H1 (cell line): ENCODE data around the gene KIF5C. TPM values are rescaled to one million over a fixed set of nuclear protein-coding genes. Genes with fewer than 3 reads are reported as not detected.

Experiments used
- CTCF ChIA-PET: fragments of 300-600 bp; sonication (Branson Sonifier 250); formaldehyde crosslinking; loops from one replicate; lab custom pipeline; 2021; ENCODE audit not compliant: partially characterized antibody; lab: Charles Lee
- POLR2A ChIA-PET: fragments of 300-600 bp; sonication (Branson Sonifier 250); formaldehyde crosslinking; loops from one replicate; lab custom pipeline; 2021; ENCODE audit warnings: inconsistent platforms; ENCODE audit not compliant: partially characterized antibody; lab: Charles Lee
- DNase-seq, 2 experiments: peaks; one replicate each; pipeline versions ENCODE4 v3.0.0 to v3.0.0-alpha.2; 2010 to 2022; ENCODE audit warnings: low spot score in 2 of 2, low read depth in 1 of 2, mixed read lengths in 1 of 2
- FAIRE-seq: peaks from 2 replicates; lab custom pipeline; 2011; peaks lifted over from hg19 to GRCh38; lab: Jason Lieb, UNC
- H2AFZ ChIP-seq: 2 replicates; pipeline ENCODE4 v1.8.1; 2012; ENCODE audit warnings: low read length, inconsistent platforms
- H2AK5ac ChIP-seq: 2 replicates; pipeline ENCODE4 v1.6.1; 2013; ENCODE audit warnings: low read depth, low read length
- H2BK120ac ChIP-seq: replicated peaks from 2 replicates; pipeline ENCODE3; 2013; ENCODE audit warnings: low read depth, low read length, inconsistent platforms
- H2BK12ac ChIP-seq: 2 replicates; pipeline ENCODE4 v1.6.1; 2013; ENCODE audit warnings: low read depth, low read length
- H2BK15ac ChIP-seq: 2 replicates; pipeline ENCODE4 v1.6.1; 2013; ENCODE audit warnings: low read length
- H2BK20ac ChIP-seq: 2 replicates; pipeline ENCODE4 v1.6.1; 2013; ENCODE audit warnings: low read length
- H2BK5ac ChIP-seq: 2 replicates; pipeline ENCODE4 v1.6.1; 2013; ENCODE audit warnings: low read depth, low read length
- H3K14ac ChIP-seq: 2 replicates; pipeline ENCODE4 v1.6.1; 2013; ENCODE audit warnings: inconsistent platforms; ENCODE audit not compliant: insufficient read length
- H3K18ac ChIP-seq: 2 replicates; pipeline ENCODE4 v1.6.1; 2013; ENCODE audit warnings: low read length; ENCODE audit errors: extremely low read depth
- H3K23ac ChIP-seq: 2 replicates; pipeline ENCODE4 v1.6.1; 2013; ENCODE audit warnings: inconsistent platforms; ENCODE audit not compliant: insufficient read length
- H3K23me2 ChIP-seq: 2 replicates; pipeline ENCODE4 v1.6.1; 2013; ENCODE audit warnings: low read depth, low read length
- H3K27ac ChIP-seq: 2 replicates; pipeline ENCODE4 v1.6.1; 2011; ENCODE audit warnings: low read depth, low read length, inconsistent platforms
- H3K27me3 ChIP-seq, 4 experiments: replicated peaks in 1 of 4; 1 replicate in 1 of 4; 2 replicates in 3 of 4; pipeline versions ENCODE4 v1.6.1 to v1.8.1; 2011 to 2013; ENCODE audit warnings: low read length in 3 of 4, mild to moderate bottlenecking in 3 of 4, inconsistent platforms in 2 of 4, mixed read lengths in 2 of 4, moderate library complexity in 1 of 4; ENCODE audit not compliant: control insufficient read depth in 3 of 4, insufficient read depth in 3 of 4; ENCODE audit errors: extremely low read depth in 1 of 4
- H3K36me3 ChIP-seq, 4 experiments: 2 replicates each; pipeline versions ENCODE4 v1.6.1 to v1.8.1; 2011 to 2013; ENCODE audit warnings: mild to moderate bottlenecking in 4 of 4, low read length in 3 of 4, moderate library complexity in 2 of 4, control low read depth in 1 of 4, inconsistent platforms in 1 of 4; ENCODE audit not compliant: insufficient read depth in 4 of 4, control insufficient read depth in 2 of 4
- H3K4ac ChIP-seq: replicated peaks from 2 replicates; pipeline ENCODE3; 2013; ENCODE audit warnings: low read length, low read depth, mixed read lengths, inconsistent platforms; ENCODE audit not compliant: insufficient read length
- H3K4me1 ChIP-seq, 4 experiments: replicated peaks in 1 of 4; 1 replicate in 1 of 4; 2 replicates in 3 of 4; pipeline versions ENCODE4 v1.6.1 to v1.8.1; 2011 to 2013; ENCODE audit warnings: low read length in 3 of 4, inconsistent platforms in 2 of 4, mixed read lengths in 1 of 4; ENCODE audit not compliant: insufficient read depth in 4 of 4, control insufficient read depth in 3 of 4
- H3K4me2 ChIP-seq, 2 experiments: 2 replicates each; pipeline versions ENCODE4 v1.6.1 to v1.8.1; 2011 to 2013; ENCODE audit warnings: low read depth in 2 of 2, low read length in 2 of 2, control low read depth in 1 of 2, inconsistent platforms in 1 of 2, mild to moderate bottlenecking in 1 of 2; ENCODE audit not compliant: insufficient read depth in 1 of 2
- H3K4me3 ChIP-seq, 4 experiments: fragments of 200-600, 300-600 bp in 1 of 4; sonication (generic), shearing (Covaris generic), sonication (Bioruptor Twin) in 1 of 4; 2 replicates each; pipeline versions ENCODE4 v1.5.1 to v1.8.1; 2011 to 2016; ENCODE audit warnings: low read length in 4 of 4, low read depth in 3 of 4, control low read depth in 2 of 4, inconsistent platforms in 2 of 4, mild to moderate bottlenecking in 2 of 4, mixed read lengths in 1 of 4, moderate library complexity in 1 of 4; ENCODE audit not compliant: insufficient read depth in 2 of 4; ENCODE audit errors: extremely low read depth in 1 of 4
- H3K56ac ChIP-seq: replicated peaks from 2 replicates; pipeline ENCODE3; 2013; ENCODE audit warnings: low read depth, mild to moderate bottlenecking, mixed read lengths, low read length, inconsistent platforms; ENCODE audit not compliant: insufficient read length
- H3K79me1 ChIP-seq: 2 replicates; pipeline ENCODE4 v1.6.1; 2013; ENCODE audit warnings: low read depth, low read length, control low read depth
- H3K79me2 ChIP-seq, 2 experiments: 2 replicates each; pipeline versions ENCODE4 v1.6.1 to v1.8.1; 2012 to 2013; ENCODE audit warnings: low read length in 2 of 2, mild to moderate bottlenecking in 2 of 2, inconsistent platforms in 1 of 2; ENCODE audit not compliant: insufficient read depth in 2 of 2, control insufficient read depth in 1 of 2
- H3K9ac ChIP-seq, 4 experiments: replicated peaks in 1 of 4; 1 replicate in 1 of 4; 2 replicates in 3 of 4; pipeline versions ENCODE4 v1.6.1 to v1.8.1; 2011 to 2013; ENCODE audit warnings: low read depth in 3 of 4, low read length in 3 of 4, control low read depth in 2 of 4, mild to moderate bottlenecking in 2 of 4, moderate library complexity in 2 of 4, inconsistent platforms in 1 of 4; ENCODE audit errors: extremely low read depth in 1 of 4
- H3K9me3 ChIP-seq, 2 experiments: 2 replicates each; pipeline versions ENCODE4 v1.6.1 to v1.8.1; 2012 to 2013; ENCODE audit warnings: mild to moderate bottlenecking in 2 of 2, moderate library complexity in 2 of 2, control low read depth in 1 of 2, inconsistent platforms in 1 of 2, low read depth in 1 of 2, low read length in 1 of 2, mixed read lengths in 1 of 2; ENCODE audit not compliant: insufficient read depth in 2 of 2
- H4K20me1 ChIP-seq, 2 experiments: replicated peaks in 1 of 2; 2 replicates each; pipeline versions ENCODE3 to v1.8.1; 2011 to 2013; ENCODE audit warnings: inconsistent platforms in 2 of 2, low read length in 2 of 2, mild to moderate bottlenecking in 1 of 2; ENCODE audit not compliant: insufficient read depth in 2 of 2, control insufficient read depth in 1 of 2
- H4K5ac ChIP-seq: 2 replicates; pipeline ENCODE4 v1.6.1; 2013; ENCODE audit warnings: low read length, low read depth, mixed read lengths, inconsistent platforms; ENCODE audit not compliant: insufficient read length
- H4K8ac ChIP-seq: 2 replicates; pipeline ENCODE4 v1.8.0; 2013; ENCODE audit warnings: mild to moderate bottlenecking, moderate library complexity, low read length, inconsistent platforms; ENCODE audit not compliant: insufficient read depth; ENCODE audit errors: extremely low read depth
- H4K91ac ChIP-seq: replicated peaks from 2 replicates; pipeline ENCODE3; 2013; ENCODE audit warnings: low read length, mixed read lengths, inconsistent platforms; ENCODE audit not compliant: insufficient read length
- ASH2L ChIP-seq: fragments of 200-600, 300-600 bp; sonication (generic); IDR thresholded peaks from one replicate; pipeline ENCODE4 v1.7.1; 2017; ENCODE audit warnings: low read length
- FOSL1 ChIP-seq: IDR thresholded peaks from 2 replicates; pipeline ENCODE4 v1.6.1; 2011; ENCODE audit warnings: mild to moderate bottlenecking, low read depth, low read length, moderate library complexity; ENCODE audit not compliant: insufficient read depth
- KDM1A ChIP-seq: fragments of 200-600, 300-600 bp; sonication (generic); IDR thresholded peaks from 2 replicates; pipeline ENCODE4 v1.7.1; 2016; ENCODE audit warnings: mild to moderate bottlenecking, low read length, borderline replicate concordance
- POU5F1 ChIP-seq: IDR thresholded peaks from 2 replicates; pipeline ENCODE4 v1.6.1; 2011; ENCODE audit warnings: low read depth, mild to moderate bottlenecking, low read length, moderate library complexity
- SIN3A ChIP-seq, 2 experiments: IDR thresholded peaks in 1 of 2; conservative IDR thresholded peaks in 1 of 2; 2 replicates each; pipeline ENCODE4 v1.6.1; 2011 to 2012; ENCODE audit warnings: low read length in 2 of 2, improper control_type of control experiment in 1 of 2, low read depth in 1 of 2, mild to moderate bottlenecking in 1 of 2
- TCF12 ChIP-seq: IDR thresholded peaks from 2 replicates; pipeline ENCODE4 v1.6.1; 2011; ENCODE audit warnings: low read depth, mild to moderate bottlenecking, low read length
- WGBS, 2 experiments: shearing (Covaris generic) in 1 of 2; methylation state at CpG; one replicate each; pipeline versions ENCODE4 v1.1.6 to v1.1.7; 2013 to 2015; ENCODE audit warnings: low lambda C conversion rate in 2 of 2, mixed read lengths in 2 of 2, inconsistent platforms in 1 of 2, low coverage in 1 of 2, missing lambda C conversion rate in 1 of 2; ENCODE audit not compliant: insufficient replicate concordance in 2 of 2, insufficient coverage in 1 of 2, insufficient read length in 1 of 2; ENCODE audit errors: extremely low coverage in 1 of 2, missing lambda C conversion rate in 1 of 2; 5-methylcytosine and 5-hydroxymethylcytosine counted together
- polyA plus RNA-seq, 7 experiments: library from polyadenylated mRNA; depleted of rRNA in 3 of 7; stranded (reverse) in 5 of 7; unstranded in 2 of 7; fragments of >200 nt in 5 of 7; fragments of 200-250 nt in 2 of 7; gene quantifications; 1 replicate in 5 of 7; 2 replicates in 1 of 7; 4 replicates in 1 of 7; pipeline versions ENCODE4 v1.2.1 to v1.2.3, GENCODE V29; 2011 to 2013; ENCODE audit warnings: missing spikeins in 2 of 7, mixed read lengths in 2 of 7
- total RNA-seq: library from RNA; stranded (reverse); fragmentation: NEBNext Ultra II Directional; extraction: Animal tissue kit (Norgen Biotek cat#: 25700); gene quantifications from 2 replicates; pipeline ENCODE4 v1.2.1, GENCODE V29; 2021
- TF ChIP-seq, protein P1 (sequence below): IDR thresholded peaks from 2 replicates; pipeline ENCODE4 v1.6.1; 2011; ENCODE audit warnings: low read length, improper control_type of control experiment

Gene KIF5C
- total and polyA plus RNA-seq, 2 of the 8 experiments (the other 6 are each of a cell fraction or from before 2014, with no cell fraction given), result 16.3 to 66.4 TPM

DNA sequence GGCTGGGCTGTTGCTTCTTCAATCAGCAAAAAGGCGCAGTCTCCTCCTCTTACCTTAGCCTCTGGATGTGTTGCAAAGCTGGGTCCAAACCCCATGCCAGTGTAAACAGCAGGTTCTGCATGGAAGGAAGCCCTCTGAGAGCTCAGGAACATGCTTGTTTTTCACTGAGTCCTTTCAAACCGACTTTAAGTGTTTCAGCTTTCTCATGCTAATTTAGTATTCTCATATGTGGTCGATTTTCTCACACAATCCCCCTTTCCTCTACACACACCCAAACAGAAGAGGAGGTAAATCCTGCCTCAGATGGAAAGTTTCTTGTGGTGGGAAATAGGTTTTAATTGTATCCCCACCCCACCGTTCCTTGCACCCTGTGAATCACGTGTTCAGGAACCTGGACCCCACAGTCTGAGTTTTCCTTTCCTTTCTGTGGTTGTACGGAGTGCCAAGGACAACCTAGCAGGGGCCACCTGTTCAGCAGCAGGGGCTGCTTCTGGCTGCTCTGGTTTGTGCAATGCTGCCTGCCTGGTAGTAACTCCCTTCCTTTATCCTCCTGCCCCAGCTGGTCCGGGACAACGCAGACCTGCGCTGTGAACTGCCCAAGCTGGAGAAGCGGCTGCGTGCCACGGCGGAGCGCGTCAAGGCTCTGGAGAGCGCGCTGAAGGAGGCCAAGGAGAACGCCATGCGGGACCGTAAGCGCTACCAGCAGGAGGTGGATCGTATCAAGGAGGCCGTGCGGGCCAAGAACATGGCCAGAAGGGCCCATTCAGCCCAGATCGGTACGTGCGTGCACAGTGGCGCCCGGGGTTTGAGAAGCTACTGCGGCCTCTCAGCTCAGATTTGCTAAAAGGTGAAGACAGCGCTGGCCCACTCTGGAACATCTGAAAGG, 134.8 kb downstream of the KIF5C start:
- no peak overlapping the region; the same call in 1 of the 2 replicates for H2BK12ac ChIP-seq
- H2BK15ac ChIP-seq, result no peak overlapping the region
- no peak overlapping the region for H3K14ac ChIP-seq
- no peak overlapping the region for H3K56ac ChIP-seq
- DNase-seq (no peak), FAIRE-seq (no peak)
- H4K5ac ChIP-seq, result no peak overlapping the region
- H3K4ac ChIP-seq, result no peak overlapping the region
- CTCF ChIA-PET, result interaction anchor here (0.6 to 14.6 kb wide), 6 partner anchors 8 to 552 kb away, joined by 3 to 277 read pairs (median 3); partner anchors contain the start of gene LYPD6B
- 0 out of 4 replicates have a peak overlapping the region, but pooled peaks of 1 of the 2 experiments have one; percentile 8 for H3K4me2 ChIP-seq
- H3K27me3 ChIP-seq, result no peaks in the 10 kb centered on the region
- peaks cover 2 to 17% (median 4%) of the 10 kb centered on the region in 4 experiments; a peak in 4 of 7 replicates for H3K4me1 ChIP-seq
- no peaks in the 10 kb centered on the region; the same call in 1 of the 2 replicates for H3K23me2 ChIP-seq
- peak overlapping the region; percentile 77 for H4K91ac ChIP-seq
- no peak overlapping the region for H3K9ac ChIP-seq
- no peaks in the 10 kb centered on the region for H3K9me3 ChIP-seq
- no peak for TF ChIP-seq FOSL1
- TF ChIP-seq POU5F1, result no peak
- no peak for TF ChIP-seq ASH2L
- TF ChIP-seq KDM1A, result no peak
- no peak for TF ChIP-seq TCF12
- TF ChIP-seq SIN3A (conservative IDR thresholded peaks at IDR 0.05 in 1 of 2, IDR thresholded peaks at IDR 0.05 in 1 of 2; ENCODE audit: low read depth in 1 of 2, low read length in 2 of 2), result no peak
- TF ChIP-seq, protein P1, sequence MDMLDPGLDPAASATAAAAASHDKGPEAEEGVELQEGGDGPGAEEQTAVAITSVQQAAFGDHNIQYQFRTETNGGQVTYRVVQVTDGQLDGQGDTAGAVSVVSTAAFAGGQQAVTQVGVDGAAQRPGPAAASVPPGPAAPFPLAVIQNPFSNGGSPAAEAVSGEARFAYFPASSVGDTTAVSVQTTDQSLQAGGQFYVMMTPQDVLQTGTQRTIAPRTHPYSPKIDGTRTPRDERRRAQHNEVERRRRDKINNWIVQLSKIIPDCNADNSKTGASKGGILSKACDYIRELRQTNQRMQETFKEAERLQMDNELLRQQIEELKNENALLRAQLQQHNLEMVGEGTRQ, result no peak
- H2AK5ac ChIP-seq, result no peak overlapping the region
- POLR2A ChIA-PET, result interaction anchor here (0.6 kb wide), 1 partner anchor 150 kb away, joined by 4 read pairs; no protein-coding TSS in a partner anchor
- no peak overlapping the region for H4K8ac ChIP-seq
- H3K79me2 ChIP-seq, result no peaks in the 10 kb centered on the region
- no peak overlapping the region for H2BK5ac ChIP-seq
- H3K79me1 ChIP-seq, result no peaks in the 10 kb centered on the region
- no peak overlapping the region for H2AFZ ChIP-seq
- H3K18ac ChIP-seq, result no peak overlapping the region; the same call in 1 of the 2 replicates
- H2BK120ac ChIP-seq, result no peak overlapping the region
- no peaks in the 10 kb centered on the region for H4K20me1 ChIP-seq
- H3K36me3 ChIP-seq, result peaks cover 10 to 37% (median 24%) of the 10 kb centered on the region in 4 experiments
- no peak overlapping the region for H2BK20ac ChIP-seq
- H3K4me3 ChIP-seq, result no peak overlapping the region
- no peak overlapping the region for H3K23ac ChIP-seq
- 94% methylated on average over 31 of the region's 31 CpGs; no CpG with 5 or more reads in 1 of the 2 experiments for WGBS, 2 experiments
- H3K27ac ChIP-seq, result no peak overlapping the region
